NCI-H82 treated with DMSO at 0.1 percent for 48 hours (cell line): ENCODE results near the gene IL17C.
"Not testable (repeated sequence)": the region's sequence is repeated elsewhere in the genome, so short reads cannot be mapped to it uniquely, and the experiment has no call there.

Experiments
- DNase-seq: peaks from one replicate; lab custom pipeline; 2025; ENCODE audit not compliant: unreplicated experiment; lab: John Stamatoyannopoulos, UW

IL17C gene

DNA sequence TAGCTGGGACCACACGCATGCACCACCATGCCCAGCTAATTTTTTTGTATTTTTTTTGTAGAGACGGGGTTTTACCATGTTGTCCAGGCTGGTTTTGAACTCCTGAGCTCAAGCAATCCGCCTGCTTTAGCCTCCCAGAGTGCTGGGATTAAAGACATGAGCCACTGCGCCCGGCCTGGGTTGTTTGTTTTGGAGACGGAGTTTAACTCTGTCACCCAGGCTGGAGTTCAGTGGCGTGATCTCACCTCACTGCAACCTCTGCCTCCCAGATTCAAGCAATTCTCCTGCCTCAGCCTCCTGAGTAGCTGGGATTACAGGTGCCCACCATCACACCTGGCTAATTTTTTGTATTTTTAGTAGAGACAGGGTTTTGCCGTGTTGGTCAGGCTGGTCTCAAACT is 28.9 kb upstream of the IL17C start:
- DNase-seq: not testable (repeated sequence)

- no peak for DNase-seq
These were observed 28.3 kb upstream of the IL17C start for GRCh38 chr16:88610080-88610479.

GRCh38 chr16:88610909-88611812 is 27.2 kb upstream of the IL17C start:
- no peak for DNase-seq

- DNase-seq: no peak
These were observed 25.1 kb upstream of the IL17C start for GRCh38 chr16:88613293-88613692.

DNA sequence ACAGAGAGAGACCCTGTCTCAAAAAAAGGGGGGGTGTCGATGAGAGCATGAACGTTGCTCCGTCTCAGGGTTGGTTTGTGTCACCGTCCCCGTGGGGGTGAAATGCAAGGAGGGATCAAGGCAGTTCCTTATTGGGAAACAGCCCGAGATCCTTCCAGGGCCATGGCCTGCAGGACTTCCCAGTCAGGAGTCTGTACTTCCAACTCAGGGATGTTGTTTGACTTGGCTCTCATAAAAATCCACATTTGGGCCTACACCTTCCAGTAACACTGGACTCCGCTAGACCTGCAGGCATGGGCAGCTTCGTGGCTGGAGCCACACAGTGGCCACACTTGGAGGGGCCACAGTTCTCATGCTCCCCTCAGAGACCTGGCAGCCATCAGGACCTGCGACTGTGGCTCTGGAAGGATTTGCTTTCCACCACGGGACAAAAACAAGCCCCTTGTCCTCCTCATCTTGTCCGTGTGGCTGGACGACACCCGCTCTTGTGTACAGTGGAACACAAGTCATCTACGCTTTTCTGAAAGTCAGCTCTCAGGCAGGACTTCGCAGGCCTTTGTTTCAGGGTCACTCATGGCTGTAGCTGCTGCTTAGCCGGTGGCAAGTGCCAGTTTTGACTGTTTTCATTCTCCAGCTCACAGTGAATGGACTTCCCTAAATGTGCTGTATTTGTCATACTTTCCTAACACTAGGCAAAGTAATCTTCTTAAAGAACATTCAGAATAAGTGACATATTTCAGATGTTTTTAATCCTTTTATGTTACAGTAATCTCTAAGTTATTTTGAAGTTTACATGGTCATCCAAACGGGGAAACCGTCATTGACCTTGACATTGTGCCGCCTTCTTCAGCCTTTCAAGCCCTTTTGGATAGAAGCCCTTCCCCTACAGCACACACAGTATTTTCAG is 24.2 kb upstream of the IL17C start:
- DNase-seq: no peak

- no peak for DNase-seq
These were observed 23.4 kb upstream of the IL17C start for GRCh38 chr16:88614818-88615580.

DNA sequence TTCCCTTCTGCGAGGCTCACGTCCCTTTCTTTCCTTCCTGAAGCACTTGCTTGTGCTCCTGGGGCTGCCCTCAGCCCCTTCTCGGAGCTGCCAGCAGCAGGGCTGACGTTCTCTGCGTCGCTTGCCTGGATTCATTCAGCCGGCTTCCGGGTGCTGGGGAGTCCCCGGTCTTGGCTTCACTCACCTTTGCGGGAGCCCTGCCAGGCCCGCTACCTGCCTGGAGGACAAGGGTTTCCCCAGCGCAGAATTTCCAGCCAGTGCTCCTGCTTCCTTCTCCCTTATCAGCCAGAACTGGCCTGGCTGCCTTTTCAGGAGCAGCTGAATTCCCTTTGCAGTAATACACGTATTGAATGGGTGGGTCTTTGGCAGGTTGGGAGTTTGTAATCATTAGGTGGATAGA is 22.1 kb upstream of the IL17C start:
- DNase-seq: no peak

- no peak for DNase-seq
These were observed 21.6 kb upstream of the IL17C start for GRCh38 chr16:88616736-88617135.

DNA sequence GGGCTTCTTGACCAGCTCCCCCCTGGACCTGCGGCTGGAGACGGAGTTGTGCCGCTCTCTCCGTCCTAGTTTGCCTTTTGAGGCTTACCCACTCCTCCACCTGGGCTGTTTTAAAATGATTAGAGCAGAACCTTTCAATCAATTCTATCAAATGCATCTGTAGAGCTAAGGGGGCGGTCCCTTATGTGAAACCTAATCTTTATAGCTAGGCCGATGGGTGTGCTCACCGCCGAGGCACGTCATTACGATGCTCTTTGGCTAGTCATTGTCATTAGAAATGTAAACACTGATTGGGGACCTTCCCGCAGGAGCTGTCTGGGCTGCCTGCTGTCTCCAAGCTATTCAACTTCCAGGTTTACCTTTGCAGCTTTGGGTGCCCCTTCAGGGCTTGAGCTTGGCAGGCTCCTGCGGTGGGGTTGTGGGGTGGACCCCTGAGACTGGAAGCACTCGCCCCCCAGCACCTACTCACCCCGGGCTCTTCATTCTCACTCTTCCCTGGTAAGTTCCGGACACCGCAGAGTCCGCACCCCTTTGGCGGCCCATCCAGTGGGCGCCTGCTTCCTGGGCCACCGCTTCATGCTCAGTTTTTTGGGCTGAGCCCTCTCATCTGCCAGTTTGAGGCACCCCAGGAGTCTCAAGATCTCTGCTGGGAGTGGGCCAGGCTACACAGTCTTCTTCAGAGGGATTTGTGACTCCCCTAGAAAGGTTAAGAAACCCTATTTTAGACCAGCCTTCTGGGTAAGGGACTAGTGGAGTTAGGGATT is 20.9 kb upstream of the IL17C start:
- DNase-seq: no peak

DNA sequence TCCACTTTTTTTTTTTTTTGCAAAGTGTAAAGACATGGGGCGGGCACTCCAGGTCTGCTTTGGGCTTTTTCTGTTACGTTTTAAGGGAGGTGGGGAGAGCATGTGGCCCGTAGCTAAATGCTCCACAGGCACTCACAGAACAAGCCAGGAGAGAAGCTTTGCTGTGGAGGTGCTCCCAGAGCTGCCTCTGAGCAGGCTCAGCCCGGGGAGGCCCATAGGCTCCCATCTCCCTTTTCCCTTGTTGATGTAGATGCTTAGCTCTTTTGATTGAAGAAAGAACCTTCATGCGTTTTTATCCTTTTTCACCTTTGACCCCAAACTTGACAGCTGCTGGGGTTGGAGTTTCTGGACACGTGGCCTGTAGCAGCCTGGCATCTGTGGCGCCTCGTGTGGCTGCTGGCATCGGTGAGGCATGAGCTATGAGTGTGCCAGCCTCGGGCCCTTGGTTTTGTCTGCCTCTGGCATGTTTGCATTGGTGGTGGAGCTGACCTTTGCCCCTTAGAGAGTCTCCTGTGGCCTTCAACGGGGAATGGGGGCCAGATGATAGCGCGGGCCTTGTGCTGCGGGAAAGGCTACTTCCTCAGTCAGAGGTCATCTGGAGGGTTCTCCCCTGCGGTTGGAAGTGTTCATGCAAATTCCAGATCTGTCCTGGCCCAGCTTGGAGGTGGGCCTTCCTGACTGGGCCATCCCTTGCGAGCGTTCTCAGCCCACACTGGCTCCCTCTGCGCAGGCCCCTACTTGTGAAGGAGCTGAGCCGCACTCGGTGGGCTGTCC is 20.0 kb upstream of the IL17C start:
- DNase-seq: no peak

DNA sequence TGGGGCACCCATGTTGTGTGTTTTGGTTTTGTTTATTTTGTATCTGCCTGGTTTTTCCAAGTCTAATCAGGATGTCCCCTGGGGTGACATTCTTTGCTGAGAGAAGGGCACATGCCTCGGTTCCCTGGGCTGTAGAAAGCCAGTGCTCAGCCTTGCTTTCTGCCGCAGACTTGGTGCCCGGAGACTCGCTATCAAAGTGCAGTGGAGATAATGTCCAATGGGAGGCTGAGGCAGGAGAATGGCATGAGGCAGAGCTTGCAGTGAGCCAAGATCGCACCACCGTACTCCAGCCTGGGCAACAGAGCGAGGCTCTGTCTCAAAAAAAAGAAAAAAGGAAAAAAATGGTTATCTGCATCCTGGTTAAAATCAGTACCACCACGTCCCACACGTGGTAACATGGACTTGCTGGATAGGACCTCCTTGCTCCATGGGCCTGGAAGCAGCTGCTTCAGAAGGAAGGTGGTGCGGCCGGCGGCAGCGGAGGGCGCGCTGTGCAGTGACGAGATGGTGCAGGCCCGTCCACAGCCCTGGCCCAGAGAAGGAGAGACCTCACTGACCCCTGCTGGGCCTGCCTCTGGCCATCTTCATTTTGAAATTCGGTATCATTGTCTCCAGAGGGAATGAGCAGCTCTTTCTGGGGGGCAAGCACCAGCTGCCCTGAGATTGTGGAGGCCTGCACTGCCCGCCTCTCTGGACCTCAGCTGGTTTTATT is 19.3 kb upstream of the IL17C start:
- no peak for DNase-seq

GRCh38 chr16:88619859-88620815 is 18.2 kb upstream of the IL17C start:
- DNase-seq: no peak

DNA sequence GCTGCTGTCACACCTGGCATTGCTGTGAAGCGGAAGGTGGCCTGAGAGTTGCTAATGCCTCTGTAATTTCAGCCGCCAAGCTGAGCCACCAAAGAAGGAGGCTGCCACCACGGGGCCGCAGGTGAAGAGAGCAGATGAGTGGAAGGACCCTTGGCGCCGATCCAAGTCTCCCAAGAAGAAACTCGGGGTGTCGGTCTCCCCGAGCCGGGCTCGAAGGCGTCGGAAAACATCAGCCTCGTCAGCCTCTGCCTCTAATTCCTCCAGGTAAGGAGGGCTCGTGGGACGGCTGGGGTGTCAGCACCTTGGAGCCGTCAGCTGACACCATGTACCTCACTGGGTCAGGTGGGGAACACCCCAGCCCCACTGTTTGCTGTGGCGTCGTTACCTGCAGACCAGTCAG is 16.2 kb upstream of the IL17C start:
- no peak for DNase-seq

DNA sequence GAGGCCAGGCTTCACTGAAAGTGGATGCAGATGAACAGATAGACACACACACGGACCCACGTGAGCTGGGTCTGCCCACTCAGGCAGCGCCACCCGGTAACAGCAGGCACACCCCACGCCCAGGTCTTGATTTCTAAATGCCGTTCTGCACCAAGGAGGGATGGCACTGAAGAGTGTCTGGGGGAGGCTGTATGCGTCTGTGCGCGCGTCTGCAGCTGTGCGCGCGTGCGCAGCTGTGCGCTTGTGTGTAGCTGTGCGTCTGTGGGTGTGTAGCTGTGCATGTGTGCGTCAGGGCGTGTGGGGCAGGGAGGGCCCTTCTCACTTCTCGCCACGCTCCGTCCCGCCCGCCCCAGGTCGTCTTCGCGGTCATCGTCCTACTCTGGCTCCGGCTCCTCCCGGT is 15.5 kb upstream of the IL17C start:
- no peak for DNase-seq

DNA sequence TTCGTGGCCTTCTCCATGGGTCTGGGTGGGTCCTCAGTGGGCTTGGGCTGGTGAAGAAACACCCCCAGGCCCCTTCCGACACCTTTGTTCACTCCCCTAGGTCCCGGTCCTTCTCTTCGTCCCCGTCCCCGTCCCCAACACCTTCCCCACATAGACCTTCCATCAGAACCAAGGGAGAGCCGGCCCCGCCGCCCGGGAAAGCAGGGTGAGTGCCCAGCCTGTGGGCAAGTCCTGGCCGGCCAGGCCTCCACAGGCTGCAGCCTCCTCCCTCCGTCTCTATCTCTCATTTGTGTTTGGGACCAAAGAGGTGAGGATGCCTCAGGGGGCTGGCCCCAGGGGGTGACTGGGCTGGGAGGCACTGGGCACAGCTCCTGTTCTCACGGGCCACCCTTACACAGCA is 14.5 kb upstream of the IL17C start:
- no peak for DNase-seq

DNA sequence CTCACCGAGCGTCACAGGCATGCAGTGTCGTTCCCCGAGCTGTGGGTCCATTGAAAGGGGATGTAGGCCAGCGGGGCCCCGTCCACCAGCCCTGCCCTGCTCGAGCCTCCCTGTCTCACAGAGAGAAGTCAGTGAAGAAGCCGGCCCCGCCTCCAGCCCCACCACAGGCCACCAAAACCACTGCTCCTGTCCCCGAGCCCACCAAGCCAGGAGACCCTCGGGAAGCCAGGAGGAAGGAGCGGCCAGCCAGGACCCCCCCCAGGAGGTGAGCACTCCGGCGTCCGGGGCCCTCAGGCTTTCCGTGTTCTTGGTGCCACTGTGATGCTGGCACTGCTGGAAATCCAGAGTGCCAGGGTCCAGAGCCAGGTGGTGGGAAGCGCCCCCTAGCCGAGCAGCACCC is 13.9 kb upstream of the IL17C start:
- DNase-seq: no peak

GRCh38 chr16:88624977-88625576 is 13.3 kb upstream of the IL17C start:
- no peak for DNase-seq

GRCh38 chr16:88626646-88627045 is 11.7 kb upstream of the IL17C start:
- no peak for DNase-seq
